OCI-LY1 (cell line): Measurements from ENCODE around the gene ROR1.

ENCODE experiments used
- EZH2 ChIP-seq: fragments of 200-600 bp; sonication (generic), shearing (Covaris generic); IDR thresholded peaks from 2 replicates; pipeline ENCODE4 v1.8.0; 2017; ENCODE audit warnings: borderline replicate concordance, mixed run types, mild to moderate bottlenecking, antibody characterized with exemption, low read length, moderate library complexity, mixed read lengths
- TF ChIP-seq, protein P1 (sequence below): fragments of 200-600 bp; sonication (generic), shearing (Covaris generic); IDR thresholded peaks from 2 replicates; pipeline ENCODE4 v1.5.1; 2017; ENCODE audit warnings: mild to moderate bottlenecking, antibody characterized with exemption, low read length, moderate library complexity, mixed read lengths

DNA sequence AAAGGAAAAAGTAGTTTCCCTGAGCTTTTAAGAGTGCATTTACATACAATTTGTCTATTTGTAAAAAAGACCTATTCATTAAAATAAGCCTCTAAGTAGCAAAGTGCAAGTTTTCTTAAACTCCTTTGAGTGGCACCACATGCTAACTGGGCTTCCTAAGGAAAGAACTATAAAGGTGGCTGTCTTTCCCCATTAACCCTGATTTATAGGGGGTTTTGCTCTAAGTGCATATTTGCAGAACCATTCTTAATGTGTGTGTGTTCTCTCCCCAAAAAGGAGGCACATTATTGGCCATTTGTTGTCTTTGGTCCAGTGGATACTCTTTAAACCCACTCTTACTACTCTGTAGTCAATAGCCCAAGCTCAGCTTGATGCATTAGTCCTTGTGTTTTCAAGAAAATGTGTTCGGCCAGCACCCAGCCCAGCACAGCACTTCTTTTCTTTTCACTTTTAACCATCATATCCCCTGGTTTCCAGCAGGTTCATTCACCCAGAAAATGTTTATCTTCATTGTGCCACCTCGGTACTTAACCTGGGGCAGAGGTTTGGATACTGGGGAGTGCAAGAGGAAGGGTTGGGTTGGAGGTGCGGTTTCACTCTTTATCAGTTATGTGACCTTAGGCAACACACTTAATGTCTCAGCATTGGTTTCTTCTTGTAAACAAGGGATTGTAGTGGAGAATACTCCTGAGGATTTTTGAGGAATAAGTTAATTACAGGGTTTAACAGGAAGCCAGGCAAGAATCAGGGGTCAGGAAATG is 267.7 kb downstream of the ROR1 start:
- TF ChIP-seq, protein P1, sequence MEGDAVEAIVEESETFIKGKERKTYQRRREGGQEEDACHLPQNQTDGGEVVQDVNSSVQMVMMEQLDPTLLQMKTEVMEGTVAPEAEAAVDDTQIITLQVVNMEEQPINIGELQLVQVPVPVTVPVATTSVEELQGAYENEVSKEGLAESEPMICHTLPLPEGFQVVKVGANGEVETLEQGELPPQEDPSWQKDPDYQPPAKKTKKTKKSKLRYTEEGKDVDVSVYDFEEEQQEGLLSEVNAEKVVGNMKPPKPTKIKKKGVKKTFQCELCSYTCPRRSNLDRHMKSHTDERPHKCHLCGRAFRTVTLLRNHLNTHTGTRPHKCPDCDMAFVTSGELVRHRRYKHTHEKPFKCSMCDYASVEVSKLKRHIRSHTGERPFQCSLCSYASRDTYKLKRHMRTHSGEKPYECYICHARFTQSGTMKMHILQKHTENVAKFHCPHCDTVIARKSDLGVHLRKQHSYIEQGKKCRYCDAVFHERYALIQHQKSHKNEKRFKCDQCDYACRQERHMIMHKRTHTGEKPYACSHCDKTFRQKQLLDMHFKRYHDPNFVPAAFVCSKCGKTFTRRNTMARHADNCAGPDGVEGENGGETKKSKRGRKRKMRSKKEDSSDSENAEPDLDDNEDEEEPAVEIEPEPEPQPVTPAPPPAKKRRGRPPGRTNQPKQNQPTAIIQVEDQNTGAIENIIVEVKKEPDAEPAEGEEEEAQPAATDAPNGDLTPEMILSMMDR: no peak
- TF ChIP-seq EZH2: no peak
